ENCODE data around the gene EIF5AL1. TPM values are rescaled to one million over a fixed set of nuclear protein-coding genes. Genes with fewer than 3 reads are reported as not detected.
"Not testable (repeated sequence)": the region's sequence is repeated elsewhere in the genome, so short reads cannot be mapped to it uniquely, and the experiment has no call there.

The EIF5AL1 gene
- polyA plus RNA-seq (ENCODE audit: insufficient read length) = 1.4 TPM
- long read RNA-seq, donor 1, transcript EIF5AL1-201 (1 exons, 3,840 nt) = major isoform, 47 of 47 reads
- long read RNA-seq, donor 1, partial matches to known transcripts = 0 of 47 reads
- long read RNA-seq, donor 1, other reads (novel, unspliced or antisense) = 0 of 47 reads
- long read RNA-seq, donor 2, transcript EIF5AL1-201 (1 exons, 3,840 nt) = major isoform, 132 of 132 reads
- long read RNA-seq, donor 2, partial matches to known transcripts = 0 of 132 reads
- long read RNA-seq, donor 2, other reads (novel, unspliced or antisense) = 0 of 132 reads
- long read RNA-seq, donor 3, transcript EIF5AL1-201 (1 exons, 3,840 nt) = major isoform, 21 of 21 reads
- long read RNA-seq, donor 3, partial matches to known transcripts = 0 of 21 reads
- long read RNA-seq, donor 3, other reads (novel, unspliced or antisense) = 0 of 21 reads
- long read RNA-seq, donor 4, transcript EIF5AL1-201 (1 exons, 3,840 nt) = major isoform, 28 of 28 reads
- long read RNA-seq, donor 4, partial matches to known transcripts = 0 of 28 reads
- long read RNA-seq, donor 4, other reads (novel, unspliced or antisense) = 0 of 28 reads
- long read RNA-seq, donor 5, transcript EIF5AL1-201 (1 exons, 3,840 nt) = major isoform, 53 of 53 reads
- long read RNA-seq, donor 5, partial matches to known transcripts = 0 of 53 reads
- long read RNA-seq, donor 5, other reads (novel, unspliced or antisense) = 0 of 53 reads
- long read RNA-seq, donor 6, transcript EIF5AL1-201 (1 exons, 3,840 nt) = major isoform, 218 of 218 reads
- long read RNA-seq, donor 6, partial matches to known transcripts = 0 of 218 reads
- long read RNA-seq, donor 6, other reads (novel, unspliced or antisense) = 0 of 218 reads
- long read RNA-seq, donor 7, transcript EIF5AL1-201 (1 exons, 3,840 nt) = major isoform, 32 of 32 reads
- long read RNA-seq, donor 7, partial matches to known transcripts = 0 of 32 reads
- long read RNA-seq, donor 7, other reads (novel, unspliced or antisense) = 0 of 32 reads
- long read RNA-seq, donor 8, transcript EIF5AL1-201 (1 exons, 3,840 nt) = major isoform, 12 of 12 reads
- long read RNA-seq, donor 8, partial matches to known transcripts = 0 of 12 reads
- long read RNA-seq, donor 8, other reads (novel, unspliced or antisense) = 0 of 12 reads

DNA sequence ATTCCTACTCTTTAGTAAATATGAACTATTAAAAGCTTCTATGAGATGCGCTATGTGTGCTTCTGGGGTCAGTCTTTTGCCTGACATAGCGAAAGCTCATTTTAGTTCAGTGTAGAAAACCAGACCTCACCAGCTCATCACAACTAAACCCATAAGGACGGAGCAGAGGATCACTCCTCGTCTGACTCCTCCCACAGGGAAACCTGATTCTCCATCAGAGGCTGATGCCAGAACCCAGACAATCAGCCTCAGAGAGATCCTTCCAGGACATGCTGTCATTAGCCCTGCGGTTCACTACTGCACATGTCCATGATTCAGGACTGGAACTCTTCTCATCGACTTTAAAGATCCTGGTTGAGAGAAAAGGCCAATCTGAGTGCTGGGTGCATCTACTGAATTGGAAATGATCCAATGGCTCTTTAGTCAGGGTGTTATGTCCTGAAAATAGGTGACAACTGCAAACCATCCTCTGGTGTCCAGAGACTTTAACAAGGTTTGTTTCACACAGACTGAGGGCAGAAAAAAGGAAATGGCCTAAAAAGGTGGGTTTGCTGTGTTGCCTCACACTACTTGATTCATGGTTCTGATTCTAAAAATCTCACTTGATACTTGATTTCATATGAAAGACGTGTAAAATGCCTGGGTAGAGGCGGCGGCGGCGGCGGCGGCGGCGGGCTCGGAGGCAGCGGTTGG is at the start of gene EIF5AL1:
Gene EIF5AL1 (plus strand): TSS at position 643 of the 693 bp plus-strand sequence. CDS start 117 bp downstream, outside the sequence.
- not testable (repeated sequence) for DNase-seq

DNA sequence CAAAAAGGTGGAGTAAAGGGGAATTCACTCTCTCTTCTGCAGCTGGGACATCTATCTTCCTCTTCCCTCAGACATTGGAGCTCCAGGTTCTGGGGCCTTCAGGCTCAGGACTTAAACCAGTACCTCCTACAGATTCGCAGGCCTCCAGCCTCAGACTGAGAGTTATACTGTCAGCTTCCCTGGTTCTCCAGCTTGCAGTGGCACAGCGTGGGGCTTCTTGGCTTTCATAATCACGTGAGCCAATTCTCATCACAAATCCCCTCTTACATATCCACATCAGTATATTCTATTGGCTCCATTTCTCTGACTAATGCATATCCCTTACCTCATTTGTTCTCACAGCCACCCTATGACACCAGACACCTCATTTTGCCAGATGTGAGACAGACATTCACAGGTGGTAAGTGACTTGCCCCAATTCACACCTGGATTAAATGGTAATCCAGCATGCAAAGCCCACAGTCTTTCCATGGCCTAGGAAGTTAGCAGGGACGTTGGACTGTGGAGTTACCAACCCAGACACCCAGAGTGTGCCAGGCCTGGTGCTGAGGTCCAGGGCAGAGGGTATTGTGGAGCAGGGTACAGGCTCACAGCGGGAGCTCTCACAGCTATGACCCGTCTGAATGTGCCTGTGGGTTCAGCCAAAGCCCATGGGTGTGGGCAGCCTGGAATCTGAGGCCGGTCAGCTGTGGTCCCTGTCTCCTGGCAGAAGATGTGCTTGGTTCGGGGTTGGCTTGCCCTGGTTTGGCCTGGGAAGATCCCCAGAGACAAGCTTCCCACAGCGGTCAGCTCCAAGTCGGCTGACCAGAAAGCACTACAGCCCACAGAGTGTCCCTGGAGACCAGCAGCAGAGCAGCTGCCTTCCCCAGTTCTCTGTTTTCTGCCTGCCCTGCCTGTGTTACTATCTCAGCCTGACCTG is 48.5 kb upstream of the EIF5AL1 start:
- no peak for DNase-seq

DNA sequence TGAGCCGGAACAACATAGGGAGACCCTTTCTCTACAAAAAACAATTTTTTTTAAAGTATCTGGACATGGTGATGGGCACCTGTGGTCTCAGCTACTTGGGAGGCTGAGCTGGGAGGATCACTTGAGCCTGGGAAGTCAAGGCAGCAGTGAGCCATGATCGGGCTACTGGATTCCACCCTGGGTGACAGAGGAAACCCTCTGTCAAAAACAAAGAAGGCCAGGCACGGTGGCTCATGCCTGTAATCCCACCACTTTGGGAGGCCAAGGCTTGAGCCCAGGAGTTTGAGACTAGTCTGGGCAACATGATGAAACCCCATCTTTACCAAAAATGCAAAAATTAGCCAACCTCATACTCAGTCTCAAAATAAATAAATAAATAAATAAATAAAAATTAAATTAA is 47.0 kb upstream of the EIF5AL1 start:
- DNase-seq = no peak

DNA sequence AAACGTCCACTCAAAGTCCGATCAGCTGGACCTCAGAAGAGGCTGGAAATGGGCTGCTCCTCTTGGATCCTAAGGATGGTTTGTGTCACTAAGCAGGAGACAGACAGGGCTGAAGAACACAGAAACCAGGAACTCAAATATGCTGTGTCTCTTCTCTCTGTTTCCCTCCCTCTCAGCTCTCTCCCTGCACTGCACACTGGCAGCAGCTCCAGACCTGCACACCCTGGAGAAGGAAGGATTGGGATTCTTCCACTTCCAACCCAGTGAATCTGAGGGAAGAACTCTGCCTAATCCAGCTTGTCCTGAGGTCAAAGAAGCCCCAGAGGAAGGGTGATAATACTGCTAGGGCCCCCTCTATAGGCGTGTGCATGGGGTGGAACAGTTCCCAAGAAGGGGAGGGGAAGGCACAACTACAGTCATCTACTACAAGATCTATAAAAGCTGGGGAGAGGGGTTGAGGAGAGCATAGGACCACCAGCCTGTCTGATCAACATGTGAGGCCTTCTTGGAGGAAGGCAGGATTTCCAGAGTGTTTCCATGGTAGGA is 44.2 kb upstream of the EIF5AL1 start:
- no peak for DNase-seq

- DNase-seq = no peak
Measured at GRCh38 chr10:79468841-79469585, 43.3 kb upstream of the EIF5AL1 start.

DNA sequence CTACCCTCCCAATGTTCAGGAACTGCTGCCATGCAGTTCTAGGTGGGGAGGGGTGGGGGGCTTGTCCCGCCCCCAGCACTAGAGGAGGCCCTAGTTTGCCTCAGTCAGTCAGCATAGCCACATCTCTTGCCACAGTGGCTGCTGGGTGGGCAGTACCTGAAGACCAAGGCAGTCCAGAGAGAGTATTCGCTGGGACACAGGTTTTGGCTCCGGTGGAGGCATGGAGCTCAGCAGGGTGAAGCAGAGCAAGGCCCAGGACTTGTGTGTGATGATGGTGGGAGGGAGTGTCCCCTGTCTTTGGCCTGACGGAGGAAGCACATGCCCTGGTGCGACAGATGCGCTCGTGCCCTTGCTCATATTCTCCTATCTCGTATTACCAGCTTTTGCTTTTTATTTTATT is 42.2 kb upstream of the EIF5AL1 start:
- no peak for DNase-seq

- no peak for DNase-seq
Measured at GRCh38 chr10:79471776-79472175, 40.6 kb upstream of the EIF5AL1 start.

GRCh38 chr10:79472449-79472848 is 39.9 kb upstream of the EIF5AL1 start:
- no peak for DNase-seq

DNA sequence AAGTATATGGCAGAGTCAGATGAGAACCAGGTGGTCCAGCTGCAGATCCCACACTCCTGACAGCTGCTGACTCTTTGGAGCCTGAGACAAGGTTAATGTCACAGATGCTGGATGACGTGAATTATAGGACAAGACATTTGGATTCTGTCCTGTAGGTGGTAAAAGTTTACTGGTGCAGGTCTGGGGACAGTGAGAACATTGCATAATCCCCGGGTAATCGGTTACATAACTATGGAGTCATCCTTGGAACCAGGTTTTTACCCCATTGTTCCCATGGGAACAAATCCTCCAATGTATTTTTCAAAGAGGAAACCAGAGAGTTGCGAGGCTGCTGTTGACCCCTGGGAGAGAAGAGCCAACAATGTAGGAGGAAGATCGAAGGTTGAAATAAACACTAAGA is 39.4 kb upstream of the EIF5AL1 start:
- DNase-seq = no peak

DNA sequence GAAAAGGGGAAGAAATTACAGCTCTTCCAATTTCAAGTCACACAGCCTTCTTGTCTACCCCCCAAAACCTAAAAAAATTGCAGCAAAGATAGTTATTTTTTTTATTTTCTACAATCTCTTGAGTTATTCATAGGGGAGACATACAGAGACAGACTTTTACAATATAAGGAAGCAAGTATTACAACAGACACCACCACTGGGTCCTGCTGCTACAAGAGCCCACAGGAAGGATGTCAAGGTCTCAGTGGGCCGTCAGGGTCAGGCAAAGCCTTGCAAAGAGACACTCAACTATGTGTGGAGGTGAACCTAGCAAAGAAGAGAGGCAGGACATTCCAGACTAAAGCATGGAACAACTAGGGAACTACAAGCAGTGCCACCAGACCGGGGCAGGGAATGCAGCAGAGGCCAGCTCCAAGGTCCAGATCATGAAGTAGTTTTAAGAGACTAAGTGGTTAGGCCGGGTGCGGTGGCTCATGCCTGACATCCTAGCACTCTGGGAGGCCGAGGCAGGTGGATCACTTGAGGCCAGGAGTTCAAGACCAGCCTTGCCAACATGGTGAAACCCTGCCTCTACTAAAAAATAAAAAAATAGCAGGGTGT is 38.7 kb upstream of the EIF5AL1 start:
- DNase-seq = no peak

DNA sequence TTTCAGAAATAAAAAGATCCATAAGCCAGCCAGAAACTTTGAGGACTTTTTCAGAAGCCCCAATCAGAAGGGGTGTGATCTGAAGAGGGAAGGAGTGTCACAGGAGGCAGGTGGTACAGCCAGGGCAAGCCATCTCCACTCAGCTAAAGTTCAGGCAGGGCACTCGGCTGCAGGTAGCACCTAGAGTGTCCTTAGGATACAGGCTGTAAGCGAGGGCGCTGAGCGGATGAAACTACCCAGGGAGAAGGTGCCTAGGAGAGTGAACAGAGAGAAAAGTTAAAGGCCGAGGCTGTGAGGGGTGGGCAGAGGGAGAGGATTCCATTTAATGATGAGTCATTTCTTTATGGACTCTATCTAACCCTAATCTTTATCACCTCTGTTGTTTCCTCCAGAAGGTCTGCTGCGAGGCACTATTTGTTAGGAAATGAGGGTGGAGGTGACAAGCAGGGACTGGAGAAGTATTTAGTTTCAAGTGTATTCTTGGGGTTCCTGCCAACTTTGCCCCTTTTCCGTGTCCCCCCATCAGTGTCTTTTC is 37.1 kb upstream of the EIF5AL1 start:
- no peak for DNase-seq

GRCh38 chr10:79475877-79476276 is 36.5 kb upstream of the EIF5AL1 start:
- no peak for DNase-seq

DNA sequence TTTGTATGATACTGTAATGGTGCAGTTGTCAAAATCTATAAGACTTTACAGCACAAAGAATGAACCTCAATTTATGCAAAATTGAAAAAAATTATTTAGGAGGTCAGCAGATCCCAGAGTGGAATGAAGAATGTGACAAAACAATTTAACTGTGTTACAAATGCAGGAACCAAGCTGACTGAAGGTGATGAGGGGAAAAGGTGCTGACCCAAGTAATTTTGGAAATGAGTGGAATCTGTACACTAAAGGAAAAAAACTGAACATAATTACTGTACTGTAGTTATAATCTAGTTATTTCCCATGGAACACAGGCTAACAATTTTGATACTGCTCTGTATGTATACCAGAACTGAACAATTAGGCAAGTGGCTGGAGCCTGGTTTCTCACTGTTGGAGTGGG is 35.7 kb upstream of the EIF5AL1 start:
- no peak for DNase-seq

GRCh38 chr10:79477456-79477855 is 34.9 kb upstream of the EIF5AL1 start:
- no peak for DNase-seq

- DNase-seq = no peak
Measured at GRCh38 chr10:79479283-79479909, 32.9 kb upstream of the EIF5AL1 start.

DNA sequence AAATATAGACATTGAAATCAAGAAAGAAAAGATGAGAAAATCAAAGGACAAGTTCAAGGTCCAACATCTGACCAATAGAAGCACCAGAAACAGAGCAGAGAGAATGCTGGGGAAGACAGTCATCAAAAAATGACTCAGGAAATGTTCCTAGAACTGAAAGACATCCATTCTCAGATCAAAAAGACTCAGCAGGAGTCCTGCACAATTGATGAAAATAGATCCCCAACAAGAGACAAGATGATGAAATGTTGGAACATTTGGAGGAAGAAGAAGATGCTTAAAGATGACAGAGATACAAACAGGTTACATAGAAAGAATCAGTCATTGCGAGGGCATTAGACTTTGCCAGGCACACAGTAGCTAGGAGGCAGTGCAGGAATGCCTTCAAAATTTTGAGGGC is 30.0 kb upstream of the EIF5AL1 start:
- no peak for DNase-seq

DNA sequence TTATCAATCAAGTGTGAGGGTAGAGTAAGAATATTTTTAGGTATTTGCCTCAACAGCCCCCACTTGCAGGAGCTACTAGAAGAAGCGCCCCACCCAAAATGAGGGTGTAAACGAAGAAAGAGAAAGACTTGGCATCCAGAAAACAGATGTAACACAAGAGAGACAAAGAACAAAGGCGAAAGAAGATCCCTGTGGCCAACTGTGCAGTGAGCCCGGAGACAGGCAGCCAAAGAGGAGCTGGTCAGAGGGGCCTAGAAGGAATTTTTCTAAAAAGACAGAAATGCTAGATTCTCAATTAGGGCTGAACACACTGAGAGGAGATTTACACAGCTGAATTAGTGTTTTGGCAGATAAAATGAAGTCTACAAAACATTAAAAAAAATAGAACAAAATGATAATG is 29.6 kb upstream of the EIF5AL1 start:
- DNase-seq = no peak

DNA sequence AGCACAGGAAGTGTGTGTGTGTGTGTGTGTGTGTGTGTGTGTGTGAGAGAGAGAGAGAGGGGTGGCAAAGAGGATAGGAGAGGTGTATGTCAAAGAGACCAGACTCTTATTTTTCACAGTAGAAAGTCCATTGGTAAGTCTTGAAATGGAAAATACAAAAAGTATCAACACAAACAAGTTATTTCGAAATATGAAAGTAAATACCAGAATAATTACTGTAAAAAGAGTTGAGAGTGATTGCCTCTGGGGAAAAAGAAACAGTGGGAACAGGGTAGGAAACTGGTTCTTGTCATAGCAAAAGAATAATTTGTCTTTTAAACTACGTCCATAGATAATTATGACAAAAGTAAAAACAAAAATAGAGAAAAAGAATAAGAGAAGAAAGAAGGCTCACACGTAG is 29.0 kb upstream of the EIF5AL1 start:
- no peak for DNase-seq

DNA sequence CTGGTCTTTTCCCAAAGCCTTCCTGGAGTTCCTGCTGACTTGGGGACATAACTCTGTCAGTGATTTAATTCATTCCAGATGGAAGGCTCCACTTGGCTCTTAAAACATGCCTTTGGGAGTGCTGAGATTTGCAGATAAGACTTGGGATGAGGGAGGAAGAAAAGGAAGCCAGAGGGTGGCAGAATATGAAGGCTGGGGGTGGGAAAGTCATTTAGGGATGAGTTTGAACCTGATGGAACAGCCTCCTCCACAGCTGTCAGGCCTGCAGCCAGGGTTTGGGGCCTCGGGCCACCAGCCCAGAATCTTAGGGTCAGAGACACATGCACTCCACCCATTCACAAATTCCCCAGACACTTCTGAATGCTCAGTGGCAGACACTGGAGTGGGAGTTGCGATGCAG is 28.4 kb upstream of the EIF5AL1 start:
- no peak for DNase-seq

Measured in left kidney (tissue), 8 donors.